NCI-H146 (cell line): ENCODE data around the gene CCN5.

ENCODE experiments used
- DNase-seq: peaks from one replicate; lab custom pipeline; 2025; lab: John Stamatoyannopoulos, UW

CCN5 gene

GRCh38 chr20:44716309-44717106 is 1.3 kb downstream of the CCN5 start:
- no peak for DNase-seq

- DNase-seq: no peak
Observed at GRCh38 chr20:44717986-44718385, 2.8 kb downstream of the CCN5 start.

GRCh38 chr20:44719841-44720240 is 4.7 kb downstream of the CCN5 start:
- no peak for DNase-seq

- no peak for DNase-seq
Observed at GRCh38 chr20:44720621-44720996, 5.4 kb downstream of the CCN5 start.

GRCh38 chr20:44720997-44721784 is 6.0 kb downstream of the CCN5 start:
- no peak for DNase-seq

DNA sequence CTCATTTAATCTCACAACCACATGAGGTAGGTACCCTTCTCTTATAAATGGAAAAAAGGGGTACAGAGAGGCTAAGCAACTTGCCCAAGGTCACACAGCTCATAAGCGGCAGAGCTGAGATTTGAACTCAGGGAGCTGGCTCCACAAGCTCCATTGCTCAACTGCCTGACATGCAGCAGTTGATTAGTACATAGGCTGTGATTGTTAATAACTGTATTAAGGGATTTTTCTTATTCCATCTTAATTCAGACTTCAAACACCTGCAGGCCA is 6.6 kb downstream of the CCN5 start:
- DNase-seq: no peak

- DNase-seq: no peak
Observed at GRCh38 chr20:44722990-44723389, 7.8 kb downstream of the CCN5 start.

GRCh38 chr20:44723391-44723790 is 8.2 kb downstream of the CCN5 start:
- DNase-seq: no peak

DNA sequence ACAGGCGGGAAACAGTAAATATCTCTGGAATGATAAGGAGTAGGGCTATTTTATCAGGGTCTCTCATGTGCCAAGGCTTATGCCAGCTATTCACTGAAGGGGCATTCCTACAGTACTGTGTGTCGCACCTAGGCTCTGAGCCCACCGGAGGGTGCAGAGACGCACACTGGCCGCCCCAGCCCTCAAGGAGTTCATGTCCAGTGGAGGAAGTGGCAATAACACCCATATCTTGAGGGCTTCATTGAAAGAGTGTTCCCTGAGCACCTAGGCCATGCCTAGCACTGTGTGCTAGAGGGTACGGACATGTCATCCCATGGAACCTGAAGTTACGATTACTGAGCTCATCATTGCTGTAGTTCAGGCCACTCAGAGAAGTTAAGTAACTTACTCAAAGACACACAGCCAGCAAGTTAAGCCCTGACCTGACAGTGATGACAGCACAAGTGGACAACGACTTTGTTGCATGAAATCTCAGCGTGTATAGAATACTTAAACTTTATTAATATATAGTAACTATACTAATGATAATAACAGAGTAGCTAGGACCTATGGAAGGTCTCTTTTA is 8.7 kb downstream of the CCN5 start:
- DNase-seq: no peak

DNA sequence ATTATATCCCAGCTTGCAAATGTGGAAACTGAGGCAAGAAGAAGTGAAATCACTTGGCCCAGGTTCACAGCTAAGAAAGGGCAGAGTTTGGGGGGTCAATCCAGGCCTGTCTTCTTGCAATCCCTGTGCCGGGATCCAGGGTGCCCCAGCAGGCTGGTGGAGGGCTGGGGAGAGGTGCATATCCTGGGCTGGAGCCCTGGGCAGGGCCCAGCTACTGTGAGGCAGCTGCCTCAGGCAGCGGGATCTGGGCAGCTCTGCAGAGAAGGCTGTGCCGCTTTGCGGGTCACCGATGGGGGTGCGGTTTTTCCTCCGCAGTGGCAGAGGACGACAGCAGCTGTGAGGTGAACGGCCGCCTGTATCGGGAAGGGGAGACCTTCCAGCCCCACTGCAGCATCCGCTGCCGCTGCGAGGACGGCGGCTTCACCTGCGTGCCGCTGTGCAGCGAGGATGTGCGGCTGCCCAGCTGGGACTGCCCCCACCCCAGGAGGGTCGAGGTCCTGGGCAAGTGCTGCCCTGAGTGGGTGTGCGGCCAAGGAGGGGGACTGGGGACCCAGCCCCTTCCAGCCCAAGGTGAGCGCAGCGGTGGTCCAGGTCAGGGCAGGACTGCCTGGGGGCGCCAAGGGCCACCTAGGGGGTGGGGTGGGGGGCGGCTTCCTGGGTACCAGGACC is 9.4 kb downstream of the CCN5 start:
- no peak for DNase-seq

- no peak for DNase-seq
Observed at GRCh38 chr20:44725837-44726236, 10.7 kb downstream of the CCN5 start.

- no peak for DNase-seq
Observed at GRCh38 chr20:44727039-44727438, 11.9 kb downstream of the CCN5 start.

- DNase-seq: no peak
Observed at GRCh38 chr20:44727651-44728050, 12.5 kb downstream of the CCN5 start.

DNA sequence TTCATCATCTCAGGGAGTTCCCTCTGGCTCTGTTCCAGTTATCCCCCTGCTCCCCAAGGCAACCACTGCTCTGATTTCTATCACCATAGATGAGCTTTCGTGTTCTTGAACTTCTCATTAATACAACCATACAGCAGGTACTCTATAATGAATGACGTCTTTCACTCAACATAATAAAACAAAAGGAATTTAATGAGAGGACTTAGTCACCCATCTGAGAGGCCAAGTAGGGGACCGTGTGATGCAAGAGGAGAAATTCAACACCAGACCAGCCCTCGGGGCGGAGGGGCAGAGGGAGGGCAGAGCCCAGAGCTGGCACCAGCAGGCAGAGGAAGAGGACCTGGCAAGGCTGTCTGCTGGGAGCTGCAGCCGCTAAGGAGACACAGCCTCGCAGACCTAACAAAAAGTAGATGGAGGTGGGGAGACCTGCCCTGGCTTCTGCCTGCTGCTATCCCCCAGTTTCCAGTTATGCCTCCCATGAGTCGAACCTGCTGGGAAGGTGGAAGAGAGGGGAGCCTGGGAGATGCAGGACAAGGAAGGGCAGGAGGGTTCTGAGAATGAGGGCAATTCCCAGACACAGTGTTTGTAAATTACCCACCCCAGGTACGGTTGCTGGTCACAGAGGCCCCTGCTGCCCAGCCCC is 13.8 kb downstream of the CCN5 start:
- DNase-seq: peak; percentile 43

DNA sequence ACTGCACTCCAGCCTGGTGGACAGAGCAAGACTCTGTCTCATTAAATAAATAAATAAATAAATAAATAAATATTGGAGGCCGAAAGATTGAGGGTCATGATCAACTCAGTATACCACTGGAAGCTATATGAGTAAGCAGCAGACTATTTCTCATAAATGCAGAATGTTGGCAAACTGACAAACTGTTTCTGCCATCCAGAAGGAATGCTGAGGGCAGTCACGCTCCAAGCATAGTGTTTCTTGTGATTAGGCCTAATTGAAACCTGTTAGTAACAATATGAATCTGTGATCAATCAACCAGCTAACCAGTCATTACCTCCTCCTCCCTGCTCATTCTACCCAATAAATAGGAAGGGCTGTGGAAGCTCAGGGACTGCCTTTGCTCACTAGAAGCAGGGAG is 15.3 kb downstream of the CCN5 start:
- DNase-seq: no peak

- no peak for DNase-seq
Observed at GRCh38 chr20:44731657-44732056, 16.5 kb downstream of the CCN5 start.

GRCh38 chr20:44732327-44732726 is 17.2 kb downstream of the CCN5 start:
- no peak for DNase-seq

- peak; percentile 45 for DNase-seq
Observed at GRCh38 chr20:44733341-44734069, 18.3 kb downstream of the CCN5 start.

GRCh38 chr20:44734938-44735337 is 19.8 kb downstream of the CCN5 start:
- DNase-seq: no peak

DNA sequence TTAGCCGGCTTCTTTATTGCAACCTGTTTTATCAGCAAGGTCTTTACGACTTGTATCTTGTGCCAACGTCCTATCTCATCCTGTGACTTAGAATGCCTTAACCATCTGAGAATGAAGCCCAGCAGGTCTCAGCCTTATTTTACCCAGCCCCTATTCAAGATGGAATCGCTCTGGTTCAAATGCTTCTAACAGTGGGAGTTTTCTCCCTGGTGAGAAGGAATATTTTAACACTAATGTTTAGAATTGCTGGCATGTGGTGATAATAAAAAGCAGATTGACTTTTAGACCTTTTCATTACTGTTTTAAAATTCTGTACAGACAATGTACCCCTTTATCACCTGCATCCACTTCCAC is 20.6 kb downstream of the CCN5 start:
- no peak for DNase-seq

GRCh38 chr20:44736170-44737021 is 21.2 kb downstream of the CCN5 start:
- peak; percentile 38 for DNase-seq
